HCT116 (cell line): ENCODE results near the gene MOV10L1. TPM values are rescaled to one million over a fixed set of nuclear protein-coding genes. Genes with fewer than 3 reads are reported as not detected.

Experiments used
- ATAC-seq: fragments of 200-7000 bp; cut with Tn5 transposase; 2 replicates; pipeline ENCODE4 v1.9.1; 2020; ENCODE audit warnings: mild to moderate bottlenecking, moderate library complexity
- BruUV-seq: library from RNA; stranded (reverse); fragments of 400-500 nt; replicated peaks from 2 replicates; lab custom pipeline; 2021; lab: Mats Ljungman, UMichigan
- CTCF ChIA-PET: fragments of 300-600 bp; sonication (Branson Sonifier 250); formaldehyde crosslinking; loops from one replicate; lab custom pipeline; 2021; ENCODE audit warnings: antibody characterized with exemption; lab: Charles Lee
- POLR2A ChIA-PET: fragments of 300-600, 350-600 bp; sonication (Branson Sonifier 250); formaldehyde crosslinking; loops from one replicate; lab custom pipeline; 2021; ENCODE audit warnings: antibody characterized with exemption; lab: Charles Lee
- RAD21 ChIA-PET, 2 experiments: fragments of 300-600 bp; sonication (Branson Sonifier 250); formaldehyde crosslinking; loops; one replicate each; lab custom pipeline; 2023; ENCODE audit warnings: low total read pairs in 2 of 2; ENCODE audit not compliant: uncharacterized antibody in 2 of 2, unreplicated experiment in 2 of 2, low non-redundant PET in 1 of 2; lab: Charles Lee
- DNase-seq: peaks from one replicate; pipeline ENCODE4 v3.0.0-alpha.2; 2010; ENCODE audit warnings: low read depth, low spot score
- H2AFZ ChIP-seq: fragments of 200-600 bp; shearing (Covaris generic), sonication (generic); 2 replicates; pipeline ENCODE4 v1.6.1; 2017; ENCODE audit warnings: low read depth, mixed run types, mixed read lengths, antibody characterized with exemption, low read length; ENCODE audit not compliant: poor library complexity, severe bottlenecking
- H3K27ac ChIP-seq: 2 replicates; pipeline ENCODE4 v1.5.1; 2012; ENCODE audit warnings: low read depth, low read length
- H3K27me3 ChIP-seq: fragments of 200-600 bp; sonication (generic); 2 replicates; pipeline ENCODE4 v1.6.1; 2016; ENCODE audit warnings: mixed run types, low read length, mixed read lengths; ENCODE audit not compliant: insufficient read depth
- H3K36me3 ChIP-seq, 2 experiments: fragments of 200-500 bp in 1 of 2; fragments of 200-600 bp in 1 of 2; sonication (Bioruptor generic) in 1 of 2; sonication (generic) in 1 of 2; 2 replicates each; pipeline versions ENCODE4 v1.5.1 to v1.6.1; 2014 to 2016; ENCODE audit warnings: low read length in 2 of 2, inconsistent platforms in 1 of 2, mixed read lengths in 1 of 2, mixed run types in 1 of 2; ENCODE audit not compliant: insufficient read depth in 2 of 2, control insufficient read depth in 1 of 2
- H3K4me1 ChIP-seq, 2 experiments: fragments of 200-600 bp in 1 of 2; sonication (generic) in 1 of 2; 2 replicates each; pipeline versions ENCODE4 v1.5.1 to v1.6.1; 2012 to 2017; ENCODE audit warnings: low read length in 2 of 2, inconsistent platforms in 1 of 2, mild to moderate bottlenecking in 1 of 2, mixed read lengths in 1 of 2, mixed run types in 1 of 2, moderate library complexity in 1 of 2; ENCODE audit not compliant: insufficient read depth in 2 of 2, control insufficient read depth in 1 of 2
- H3K4me2 ChIP-seq: fragments of 200-600 bp; sonication (generic); 2 replicates; pipeline ENCODE4 v1.6.1; 2017; ENCODE audit warnings: mixed run types, low read length, mixed read lengths
- H3K4me3 ChIP-seq, 2 experiments: fragments of 200-600 bp in 1 of 2; sonication (generic) in 1 of 2; replicated peaks in 1 of 2; 2 replicates each; pipeline ENCODE4 v1.5.1; 2011 to 2016; ENCODE audit warnings: low read length in 2 of 2, control low read depth in 1 of 2, low read depth in 1 of 2, mild to moderate bottlenecking in 1 of 2, mixed read lengths in 1 of 2, mixed run types in 1 of 2
- H3K79me2 ChIP-seq: fragments of 200-600 bp; sonication (generic); 2 replicates; pipeline ENCODE4 v1.6.1; 2017; ENCODE audit warnings: mild to moderate bottlenecking, mixed run types, low read length, moderate library complexity, mixed read lengths; ENCODE audit not compliant: insufficient read depth
- H3K9ac ChIP-seq: fragments of 200-600 bp; sonication (generic); 2 replicates; pipeline ENCODE4 v1.6.1; 2016; ENCODE audit warnings: low read length, mixed read lengths
- H3K9me2 ChIP-seq: fragments of 200-600 bp; sonication (generic), shearing (Covaris generic); 2 replicates; pipeline ENCODE4 v1.6.1; 2017; ENCODE audit warnings: mixed run types, mild to moderate bottlenecking, moderate library complexity; ENCODE audit not compliant: insufficient read depth
- H3K9me3 ChIP-seq, 2 experiments: fragments of 200-500 bp in 1 of 2; fragments of 200-600 bp in 1 of 2; sonication (Bioruptor generic) in 1 of 2; sonication (generic) in 1 of 2; 2 replicates each; pipeline ENCODE4 v1.6.1; 2014 to 2017; ENCODE audit warnings: low read length in 2 of 2, mixed read lengths in 2 of 2, inconsistent platforms in 1 of 2, low read depth in 1 of 2, mild to moderate bottlenecking in 1 of 2, mixed run types in 1 of 2, moderate library complexity in 1 of 2; ENCODE audit not compliant: control insufficient read depth in 1 of 2, insufficient read depth in 1 of 2
- H4K20me1 ChIP-seq: fragments of 200-600 bp; sonication (generic), shearing (Covaris generic); 2 replicates; pipeline ENCODE4 v1.6.1; 2017; ENCODE audit warnings: mixed run types, mild to moderate bottlenecking, moderate library complexity; ENCODE audit not compliant: insufficient read depth
- CEBPB ChIP-seq: IDR thresholded peaks from 2 replicates; pipeline ENCODE4 v1.6.1; 2012; ENCODE audit warnings: low read depth
- EGR1 ChIP-seq: IDR thresholded peaks from 2 replicates; pipeline ENCODE4 v1.6.1; 2012; ENCODE audit warnings: low read depth
- ELF1 ChIP-seq: IDR thresholded peaks from 2 replicates; pipeline ENCODE4 v1.6.1; 2012; ENCODE audit warnings: low read depth, borderline replicate concordance
- EZH2 ChIP-seq: fragments of 200-600 bp; sonication (generic); IDR thresholded peaks from 2 replicates; pipeline ENCODE4 v1.6.1; 2017; ENCODE audit warnings: antibody characterized with exemption, mixed run types
- EZH2phosphoT487 ChIP-seq: fragments of 200-600 bp; IDR thresholded peaks from 2 replicates; pipeline ENCODE4 v1.6.1; 2018; ENCODE audit warnings: antibody characterized with exemption, borderline replicate concordance
- FOSL1 ChIP-seq: IDR thresholded peaks from 2 replicates; pipeline ENCODE4 v1.6.1; 2012; ENCODE audit warnings: low read depth
- JUND ChIP-seq: IDR thresholded peaks from 2 replicates; pipeline ENCODE4 v1.6.1; 2012
- POLR2A ChIP-seq: IDR thresholded peaks from 2 replicates; pipeline ENCODE4 v1.7.0; 2011; ENCODE audit warnings: borderline replicate concordance; ENCODE audit not compliant: insufficient read depth, insufficient read length; ENCODE audit errors: extremely low read depth
- POLR2AphosphoS5 ChIP-seq: IDR thresholded peaks from 2 replicates; pipeline ENCODE4 v1.6.1; 2011; ENCODE audit warnings: mild to moderate bottlenecking, low read depth, low read length, moderate library complexity
- REST ChIP-seq: IDR thresholded peaks from 2 replicates; pipeline ENCODE4 v1.6.1; 2012; ENCODE audit warnings: low read depth
- SIN3A ChIP-seq: IDR thresholded peaks from 2 replicates; pipeline ENCODE4 v1.6.1; 2012; ENCODE audit warnings: low read depth
- SP1 ChIP-seq: IDR thresholded peaks from 2 replicates; pipeline ENCODE4 v1.6.1; 2012; ENCODE audit warnings: low read depth
- SRF ChIP-seq: IDR thresholded peaks from 2 replicates; pipeline ENCODE4 v1.6.1; 2012; ENCODE audit warnings: low read depth
- TCF7L2 ChIP-seq: IDR thresholded peaks from 2 replicates; pipeline ENCODE4 v1.7.0; 2011; ENCODE audit warnings: borderline replicate concordance, inconsistent platforms; ENCODE audit not compliant: insufficient read depth, insufficient read length; ENCODE audit errors: extremely low read depth
- YY1 ChIP-seq: IDR thresholded peaks from 2 replicates; pipeline ENCODE4 v1.6.1; 2011; ENCODE audit warnings: low read length, low read depth, moderate library complexity, mild to moderate bottlenecking; ENCODE audit not compliant: insufficient replicate concordance; ENCODE audit errors: extremely low read depth
- intact Hi-C: fragments of 100-400 bp; cut with micrococcal nuclease; formaldehyde crosslinking; loops from 2 replicates; pipeline ENCODE4 v1.10.0; 2022
- total RNA-seq: library from RNA; stranded (reverse); gene quantifications from one replicate; pipeline ENCODE4 v1.2.1, GENCODE V29; 2021; ENCODE audit not compliant: unreplicated experiment
- TF ChIP-seq, protein P1 (sequence below), 3 experiments: fragments of 200-600 bp in 1 of 3; sonication (generic) in 1 of 3; IDR thresholded peaks in 2 of 3; conservative IDR thresholded peaks in 1 of 3; 2 replicates each; pipeline ENCODE4 v1.5.1; 2012 to 2017; ENCODE audit warnings: low read depth in 2 of 3, low read length in 2 of 3, antibody characterized with exemption in 1 of 3, borderline replicate concordance in 1 of 3, control low read depth in 1 of 3, mild to moderate bottlenecking in 1 of 3, mixed read lengths in 1 of 3, mixed run types in 1 of 3, moderate library complexity in 1 of 3; ENCODE audit not compliant: insufficient read depth in 1 of 3
- TF ChIP-seq, protein P2 (sequence below): IDR thresholded peaks from 2 replicates; pipeline ENCODE4 v1.6.1; 2011; ENCODE audit warnings: mild to moderate bottlenecking, low read length, moderate library complexity; ENCODE audit not compliant: insufficient replicate concordance; ENCODE audit errors: extremely low read depth
- TF ChIP-seq, protein P3 (sequence below): IDR thresholded peaks from 2 replicates; pipeline ENCODE4 v1.6.1; 2012
- TF ChIP-seq, protein P4 (sequence below): IDR thresholded peaks from 2 replicates; pipeline ENCODE4 v1.6.1; 2012

MOV10L1 gene
- total RNA-seq, 1 experiment from 2014 or later, result not detected

GRCh38 chr22:50151571-50152537 lies 62.0 kb downstream of the MOV10L1 start:
- no peak overlapping the region for H3K27ac ChIP-seq
- DNase-seq, result no peak
- no peak overlapping the region for H3K4me3 ChIP-seq
- no peaks in the 10 kb centered on the region for H3K9me2 ChIP-seq
- no peaks in the 10 kb centered on the region for H3K27me3 ChIP-seq
- ChIA-PET CTCF (no interaction called here), RAD21 (no interaction called here), POLR2A (no interaction called here)
- no peak for ATAC-seq
- intact Hi-C loops, result no loop called here
- no peaks in the 10 kb centered on the region for H3K9me3 ChIP-seq
- no peak overlapping the region for H3K9ac ChIP-seq
- no peaks in the 10 kb centered on the region for H3K79me2 ChIP-seq
- TF ChIP-seq SRF (no peak), SIN3A (no peak), EGR1 (no peak), FOSL1 (no peak), SP1 (no peak), POLR2A (no peak), YY1 (no peak), EZH2phosphoT487 (no peak), POLR2AphosphoS5 (no peak), TCF7L2 (no peak), JUND (no peak), CEBPB (no peak), ELF1 (no peak), REST (no peak), EZH2 (no peak)
- TF ChIP-seq, protein P1, sequence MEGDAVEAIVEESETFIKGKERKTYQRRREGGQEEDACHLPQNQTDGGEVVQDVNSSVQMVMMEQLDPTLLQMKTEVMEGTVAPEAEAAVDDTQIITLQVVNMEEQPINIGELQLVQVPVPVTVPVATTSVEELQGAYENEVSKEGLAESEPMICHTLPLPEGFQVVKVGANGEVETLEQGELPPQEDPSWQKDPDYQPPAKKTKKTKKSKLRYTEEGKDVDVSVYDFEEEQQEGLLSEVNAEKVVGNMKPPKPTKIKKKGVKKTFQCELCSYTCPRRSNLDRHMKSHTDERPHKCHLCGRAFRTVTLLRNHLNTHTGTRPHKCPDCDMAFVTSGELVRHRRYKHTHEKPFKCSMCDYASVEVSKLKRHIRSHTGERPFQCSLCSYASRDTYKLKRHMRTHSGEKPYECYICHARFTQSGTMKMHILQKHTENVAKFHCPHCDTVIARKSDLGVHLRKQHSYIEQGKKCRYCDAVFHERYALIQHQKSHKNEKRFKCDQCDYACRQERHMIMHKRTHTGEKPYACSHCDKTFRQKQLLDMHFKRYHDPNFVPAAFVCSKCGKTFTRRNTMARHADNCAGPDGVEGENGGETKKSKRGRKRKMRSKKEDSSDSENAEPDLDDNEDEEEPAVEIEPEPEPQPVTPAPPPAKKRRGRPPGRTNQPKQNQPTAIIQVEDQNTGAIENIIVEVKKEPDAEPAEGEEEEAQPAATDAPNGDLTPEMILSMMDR (IDR thresholded peaks at IDR 0.05 in 2 of 3, conservative IDR thresholded peaks at IDR 0.05 in 1 of 3; ENCODE audit: borderline replicate concordance in 1 of 3, insufficient read depth in 1 of 3, low read depth in 2 of 3, low read length in 2 of 3), result no peak
- TF ChIP-seq, protein P2, sequence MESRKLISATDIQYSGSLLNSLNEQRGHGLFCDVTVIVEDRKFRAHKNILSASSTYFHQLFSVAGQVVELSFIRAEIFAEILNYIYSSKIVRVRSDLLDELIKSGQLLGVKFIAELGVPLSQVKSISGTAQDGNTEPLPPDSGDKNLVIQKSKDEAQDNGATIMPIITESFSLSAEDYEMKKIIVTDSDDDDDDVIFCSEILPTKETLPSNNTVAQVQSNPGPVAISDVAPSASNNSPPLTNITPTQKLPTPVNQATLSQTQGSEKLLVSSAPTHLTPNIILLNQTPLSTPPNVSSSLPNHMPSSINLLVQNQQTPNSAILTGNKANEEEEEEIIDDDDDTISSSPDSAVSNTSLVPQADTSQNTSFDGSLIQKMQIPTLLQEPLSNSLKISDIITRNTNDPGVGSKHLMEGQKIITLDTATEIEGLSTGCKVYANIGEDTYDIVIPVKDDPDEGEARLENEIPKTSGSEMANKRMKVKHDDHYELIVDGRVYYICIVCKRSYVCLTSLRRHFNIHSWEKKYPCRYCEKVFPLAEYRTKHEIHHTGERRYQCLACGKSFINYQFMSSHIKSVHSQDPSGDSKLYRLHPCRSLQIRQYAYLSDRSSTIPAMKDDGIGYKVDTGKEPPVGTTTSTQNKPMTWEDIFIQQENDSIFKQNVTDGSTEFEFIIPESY, result no peak
- TF ChIP-seq, protein P3, sequence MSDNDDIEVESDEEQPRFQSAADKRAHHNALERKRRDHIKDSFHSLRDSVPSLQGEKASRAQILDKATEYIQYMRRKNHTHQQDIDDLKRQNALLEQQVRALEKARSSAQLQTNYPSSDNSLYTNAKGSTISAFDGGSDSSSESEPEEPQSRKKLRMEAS, result no peak
- TF ChIP-seq, protein P4, sequence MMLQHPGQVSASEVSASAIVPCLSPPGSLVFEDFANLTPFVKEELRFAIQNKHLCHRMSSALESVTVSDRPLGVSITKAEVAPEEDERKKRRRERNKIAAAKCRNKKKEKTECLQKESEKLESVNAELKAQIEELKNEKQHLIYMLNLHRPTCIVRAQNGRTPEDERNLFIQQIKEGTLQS, result no peak
- no peak overlapping the region for H3K4me2 ChIP-seq
- H2AFZ ChIP-seq, result no peak overlapping the region
- no peaks in the 10 kb centered on the region for H3K36me3 ChIP-seq
- peaks cover 3 to 9% of the 10 kb centered on the region in 2 experiments; a peak in 2 of 4 replicates for H3K4me1 ChIP-seq
- no peaks in the 10 kb centered on the region for H4K20me1 ChIP-seq
- no TSS peak for BruUV-seq
